Measurements from ENCODE around the gene NKX2-3. TPM values are rescaled to one million over a fixed set of nuclear protein-coding genes. Genes with fewer than 3 reads are reported as not detected.

Gene NKX2-3
- total RNA-seq, 1 donor from 2014 or later = not detected

DNA sequence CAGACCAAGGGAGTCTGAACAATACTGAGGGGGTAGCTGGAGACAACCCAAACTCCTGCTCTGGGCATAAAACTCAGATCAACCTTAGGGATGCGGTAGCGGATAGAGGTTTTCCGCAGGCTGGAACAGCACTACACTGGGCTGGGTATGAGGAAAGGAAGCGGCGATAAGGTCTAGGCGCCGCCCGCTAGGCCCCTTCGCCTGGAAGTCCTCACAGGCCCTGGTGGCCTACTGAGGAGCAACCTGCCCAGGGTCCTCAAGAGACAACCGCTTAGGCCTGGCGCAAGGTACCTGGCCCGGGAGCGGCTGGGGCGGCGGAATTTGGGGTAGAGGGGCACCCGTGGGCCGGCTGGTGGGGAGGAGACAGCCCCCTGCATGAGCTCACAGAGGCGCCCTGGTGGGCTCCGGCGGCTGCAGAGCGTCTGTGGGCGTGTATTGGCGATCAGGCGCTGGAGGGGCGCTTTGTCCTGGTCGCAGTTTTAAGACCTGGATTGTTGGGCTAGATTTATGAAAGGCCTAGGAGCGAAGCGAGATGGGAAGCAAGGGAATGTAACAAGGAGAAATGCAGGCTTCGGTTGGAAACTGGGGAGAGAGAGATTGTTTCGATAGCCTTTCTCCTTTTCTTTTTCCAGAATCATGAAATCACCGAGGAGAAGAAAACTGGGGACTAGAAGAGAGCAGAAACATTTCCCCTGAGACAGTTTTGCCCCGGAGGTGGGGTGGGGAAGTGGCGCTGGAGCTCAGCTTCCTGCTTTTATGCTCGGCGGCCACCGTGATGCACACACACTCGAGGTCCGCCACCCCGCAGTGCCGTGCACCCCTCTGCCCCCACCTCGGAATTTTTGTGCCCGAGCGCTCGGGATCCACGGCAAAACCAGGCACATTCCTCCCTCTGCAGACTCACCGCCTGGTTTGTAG lies 2.4 kb upstream of the NKX2-3 start:
- TF ChIP-seq, protein P1, sequence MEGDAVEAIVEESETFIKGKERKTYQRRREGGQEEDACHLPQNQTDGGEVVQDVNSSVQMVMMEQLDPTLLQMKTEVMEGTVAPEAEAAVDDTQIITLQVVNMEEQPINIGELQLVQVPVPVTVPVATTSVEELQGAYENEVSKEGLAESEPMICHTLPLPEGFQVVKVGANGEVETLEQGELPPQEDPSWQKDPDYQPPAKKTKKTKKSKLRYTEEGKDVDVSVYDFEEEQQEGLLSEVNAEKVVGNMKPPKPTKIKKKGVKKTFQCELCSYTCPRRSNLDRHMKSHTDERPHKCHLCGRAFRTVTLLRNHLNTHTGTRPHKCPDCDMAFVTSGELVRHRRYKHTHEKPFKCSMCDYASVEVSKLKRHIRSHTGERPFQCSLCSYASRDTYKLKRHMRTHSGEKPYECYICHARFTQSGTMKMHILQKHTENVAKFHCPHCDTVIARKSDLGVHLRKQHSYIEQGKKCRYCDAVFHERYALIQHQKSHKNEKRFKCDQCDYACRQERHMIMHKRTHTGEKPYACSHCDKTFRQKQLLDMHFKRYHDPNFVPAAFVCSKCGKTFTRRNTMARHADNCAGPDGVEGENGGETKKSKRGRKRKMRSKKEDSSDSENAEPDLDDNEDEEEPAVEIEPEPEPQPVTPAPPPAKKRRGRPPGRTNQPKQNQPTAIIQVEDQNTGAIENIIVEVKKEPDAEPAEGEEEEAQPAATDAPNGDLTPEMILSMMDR (IDR thresholded peaks at IDR 0.05) = no peak
- TF ChIP-seq POLR2A (IDR thresholded peaks at IDR 0.05) (no peak), POLR2AphosphoS5 (IDR thresholded peaks at IDR 0.05; ENCODE audit: insufficient read depth in 1 of 2, low read depth in 1 of 2) (no peak)
- H3K27ac ChIP-seq = no peak overlapping the region
- no peaks in the 10 kb centered on the region for H3K36me3 ChIP-seq
- intact Hi-C loops (cut with DNase I) = no loop called here
- no peak for DNase-seq (ENCODE audit: extremely low spot score in 2 of 2)
- no peak overlapping the region for H3K4me3 ChIP-seq
- H3K9me3 ChIP-seq = no peaks in the 10 kb centered on the region
- peaks cover 48% of the 10 kb centered on the region for H3K27me3 ChIP-seq
- H3K4me1 ChIP-seq = peaks cover 32% of the 10 kb centered on the region

- Histone ChIP-seq H3K27ac (no peak overlapping the region), H3K27me3 (peaks cover 48% of the 10 kb centered on the region), H3K4me3 (no peak overlapping the region), H3K36me3 (no peaks in the 10 kb centered on the region), H3K4me1 (peaks cover 39% of the 10 kb centered on the region), H3K9me3 (no peaks in the 10 kb centered on the region)
- intact Hi-C loops (cut with DNase I) = no loop called here
- no peak for DNase-seq (ENCODE audit: extremely low spot score in 2 of 2)
- TF ChIP-seq POLR2A (IDR thresholded peaks at IDR 0.05) = no peak
- TF ChIP-seq, protein P1 (IDR thresholded peaks at IDR 0.05) = no peak
These were observed 1.6 kb upstream of the NKX2-3 start for GRCh38 chr10:99531026-99531695.

DNA sequence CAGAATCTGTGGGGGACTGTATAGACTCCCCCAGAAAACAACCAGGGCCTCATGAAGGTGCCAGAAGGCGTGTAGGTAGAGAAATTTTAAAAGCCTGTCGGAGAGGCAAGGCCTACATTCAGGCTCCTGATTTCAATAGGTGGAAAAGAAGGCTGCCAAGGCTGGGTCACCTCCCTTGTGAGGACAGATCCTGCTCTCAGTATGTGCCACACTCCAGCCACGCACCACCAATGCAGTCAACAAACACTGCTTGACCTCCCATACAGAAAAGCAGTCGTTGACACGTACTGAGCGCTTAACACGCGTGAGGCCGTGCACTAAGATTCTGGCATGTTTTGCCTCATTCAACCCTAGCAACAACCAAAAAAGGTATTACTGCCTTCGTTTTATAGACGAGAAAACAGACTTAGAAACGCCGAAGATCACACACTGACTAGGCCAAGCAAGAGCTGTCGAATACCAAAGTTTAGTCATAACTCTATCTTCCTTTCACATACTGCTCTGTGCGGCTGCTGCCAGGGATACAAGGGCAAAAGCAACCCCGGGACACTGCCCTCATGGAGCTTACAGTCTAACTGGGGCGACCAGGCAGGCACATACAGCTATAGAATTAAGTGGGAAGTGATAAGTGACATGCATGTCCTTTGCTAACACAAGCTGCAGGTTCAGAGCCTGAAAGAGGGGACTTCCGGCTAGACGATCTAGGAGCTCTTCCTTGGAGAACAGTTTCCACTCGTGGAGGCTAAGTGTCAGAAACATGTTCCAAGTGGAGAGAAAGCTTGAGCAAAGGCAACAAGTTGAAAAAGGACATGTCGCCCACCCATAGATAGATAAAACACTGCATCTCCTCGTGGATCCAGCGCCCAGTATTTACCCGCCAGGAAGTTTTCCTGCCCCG lies 797 bp upstream of the NKX2-3 start:
- H3K4me1 ChIP-seq = peaks cover 46% of the 10 kb centered on the region

GRCh38 chr10:99533496-99534449 lies 1.0 kb downstream of the NKX2-3 start:
- H3K36me3 ChIP-seq = no peaks in the 10 kb centered on the region
- TF ChIP-seq, protein P1 (IDR thresholded peaks at IDR 0.05) = no peak
- TF ChIP-seq POLR2AphosphoS5 (IDR thresholded peaks at IDR 0.05; ENCODE audit: insufficient read depth in 1 of 2, low read depth in 1 of 2) = no peak
- no peak for TF ChIP-seq POLR2A (IDR thresholded peaks at IDR 0.05)
- peaks cover 50% of the 10 kb centered on the region for H3K4me1 ChIP-seq
- intact Hi-C loops (cut with DNase I) = no loop called here
- no peak for DNase-seq (ENCODE audit: extremely low spot score in 2 of 2)
- no peak overlapping the region for H3K27ac ChIP-seq
- no peak overlapping the region for H3K4me3 ChIP-seq
- no peaks in the 10 kb centered on the region for H3K9me3 ChIP-seq
- peaks cover 54% of the 10 kb centered on the region for H3K27me3 ChIP-seq

More for the DNA sequence above, 797 bp upstream of the NKX2-3 start:
- H3K27ac ChIP-seq = no peak overlapping the region
- H3K36me3 ChIP-seq = no peaks in the 10 kb centered on the region
- H3K9me3 ChIP-seq = no peaks in the 10 kb centered on the region
- no peak for TF ChIP-seq POLR2AphosphoS5 (IDR thresholded peaks at IDR 0.05; ENCODE audit: insufficient read depth in 1 of 2, low read depth in 1 of 2)
- TF ChIP-seq POLR2A (IDR thresholded peaks at IDR 0.05) = no peak
- TF ChIP-seq, protein P1 (IDR thresholded peaks at IDR 0.05) = no peak
- DNase-seq (ENCODE audit: extremely low spot score in 2 of 2) = no peak
- H3K4me3 ChIP-seq = no peak overlapping the region
- intact Hi-C loops (cut with DNase I) = no loop called here
- peaks cover 53% of the 10 kb centered on the region for H3K27me3 ChIP-seq
